Measurements from ENCODE around the gene C1QTNF2.

The C1QTNF2 gene, protein sequence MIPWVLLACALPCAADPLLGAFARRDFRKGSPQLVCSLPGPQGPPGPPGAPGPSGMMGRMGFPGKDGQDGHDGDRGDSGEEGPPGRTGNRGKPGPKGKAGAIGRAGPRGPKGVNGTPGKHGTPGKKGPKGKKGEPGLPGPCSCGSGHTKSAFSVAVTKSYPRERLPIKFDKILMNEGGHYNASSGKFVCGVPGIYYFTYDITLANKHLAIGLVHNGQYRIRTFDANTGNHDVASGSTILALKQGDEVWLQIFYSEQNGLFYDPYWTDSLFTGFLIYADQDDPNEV

DNA sequence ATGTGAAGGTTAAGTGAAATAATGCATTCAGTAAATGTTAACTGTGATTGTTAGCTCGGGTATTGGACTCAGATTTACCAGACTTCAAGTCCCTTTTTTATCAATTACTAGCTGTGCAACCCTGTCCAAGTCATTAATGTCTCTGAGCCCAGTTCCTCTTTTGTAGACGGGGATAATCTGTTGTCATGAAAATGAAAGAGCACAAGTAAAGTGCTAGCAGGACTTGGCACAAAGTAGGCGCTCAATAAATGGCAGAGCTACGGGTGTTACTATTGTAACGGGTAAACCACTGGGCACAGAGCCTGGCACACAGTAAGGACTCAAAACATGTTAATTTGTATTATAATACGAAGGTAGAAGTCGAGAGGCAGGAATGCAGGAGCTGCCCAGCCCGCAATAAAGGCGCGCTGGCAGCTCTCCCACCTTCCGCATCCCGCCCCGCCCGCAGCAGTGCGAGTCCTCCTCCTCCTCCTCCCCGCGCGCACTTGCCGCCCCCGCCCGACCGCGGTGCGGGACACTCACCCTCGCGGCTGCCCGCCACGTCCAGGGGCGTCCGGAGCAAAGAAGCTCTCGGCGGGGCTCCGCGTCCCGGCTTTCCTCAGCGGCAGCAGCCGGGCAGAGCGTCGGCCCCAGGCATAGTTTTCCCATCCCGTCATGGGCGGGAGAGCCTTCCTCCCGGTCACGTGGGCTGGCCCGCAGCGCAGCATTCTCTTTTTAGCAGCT, at the start of gene C1QTNF2:
C1QTNF2 (minus strand) TSS at position 637 of the 723 bp plus-strand sequence. CDS start 15,615 bp downstream, outside the sequence.
- DNase-seq: peak; percentile 5

DNA sequence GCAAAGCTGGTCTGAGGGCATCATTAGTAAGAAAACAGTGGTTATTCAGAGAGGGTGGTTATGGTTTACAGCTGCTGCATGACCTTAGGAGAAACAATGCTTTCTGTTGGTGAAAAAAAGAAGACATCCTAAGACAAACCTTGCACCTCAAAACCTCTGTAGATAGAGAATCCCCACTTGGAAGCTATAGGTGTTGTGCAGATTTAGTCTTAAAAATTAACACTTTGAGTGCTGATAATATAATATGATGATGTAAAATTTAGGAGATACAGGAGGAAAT, 49.8 kb upstream of the C1QTNF2 start:
- DNase-seq: no peak

DNA sequence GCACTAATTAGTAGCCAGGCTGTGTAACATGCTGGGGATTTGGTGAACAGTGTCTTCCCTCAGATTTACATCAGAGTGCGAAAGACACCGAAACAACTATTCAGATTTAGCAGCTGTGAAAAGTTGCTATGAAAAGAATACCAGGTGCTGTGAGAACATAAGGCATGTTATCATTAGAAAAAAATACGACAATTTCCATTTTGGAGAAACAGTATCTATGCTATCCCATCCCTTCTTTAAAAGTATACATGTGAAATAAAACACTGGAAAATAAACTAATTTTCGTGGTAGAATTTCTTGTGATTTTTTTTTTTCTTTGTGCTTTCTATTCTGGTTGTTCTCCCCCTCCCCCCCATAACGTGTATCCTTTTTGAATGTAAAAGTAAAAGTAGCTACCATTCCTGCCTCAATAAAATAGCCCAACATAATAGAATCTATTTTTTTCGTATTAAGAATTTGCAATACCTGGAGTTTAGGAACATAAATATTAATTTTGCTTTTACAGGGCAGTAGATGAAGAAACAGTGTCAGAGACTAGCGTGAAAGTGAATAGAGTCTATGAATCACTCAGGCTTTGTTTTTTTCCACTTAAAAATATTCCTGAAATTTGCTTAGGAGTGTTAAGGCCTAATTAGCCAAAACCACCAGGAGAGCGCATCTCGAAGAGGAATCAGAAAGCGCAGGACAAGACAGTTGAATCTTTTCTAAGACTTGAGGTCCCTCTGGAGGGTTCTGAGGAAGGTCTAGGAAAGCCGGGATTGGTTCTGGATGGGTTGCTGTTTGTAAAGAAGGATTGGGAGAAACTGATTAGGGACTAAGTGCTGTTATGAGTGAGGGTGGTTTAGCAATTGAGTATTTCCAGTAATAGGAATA, 49.3 kb upstream of the C1QTNF2 start:
- no peak for DNase-seq

DNA sequence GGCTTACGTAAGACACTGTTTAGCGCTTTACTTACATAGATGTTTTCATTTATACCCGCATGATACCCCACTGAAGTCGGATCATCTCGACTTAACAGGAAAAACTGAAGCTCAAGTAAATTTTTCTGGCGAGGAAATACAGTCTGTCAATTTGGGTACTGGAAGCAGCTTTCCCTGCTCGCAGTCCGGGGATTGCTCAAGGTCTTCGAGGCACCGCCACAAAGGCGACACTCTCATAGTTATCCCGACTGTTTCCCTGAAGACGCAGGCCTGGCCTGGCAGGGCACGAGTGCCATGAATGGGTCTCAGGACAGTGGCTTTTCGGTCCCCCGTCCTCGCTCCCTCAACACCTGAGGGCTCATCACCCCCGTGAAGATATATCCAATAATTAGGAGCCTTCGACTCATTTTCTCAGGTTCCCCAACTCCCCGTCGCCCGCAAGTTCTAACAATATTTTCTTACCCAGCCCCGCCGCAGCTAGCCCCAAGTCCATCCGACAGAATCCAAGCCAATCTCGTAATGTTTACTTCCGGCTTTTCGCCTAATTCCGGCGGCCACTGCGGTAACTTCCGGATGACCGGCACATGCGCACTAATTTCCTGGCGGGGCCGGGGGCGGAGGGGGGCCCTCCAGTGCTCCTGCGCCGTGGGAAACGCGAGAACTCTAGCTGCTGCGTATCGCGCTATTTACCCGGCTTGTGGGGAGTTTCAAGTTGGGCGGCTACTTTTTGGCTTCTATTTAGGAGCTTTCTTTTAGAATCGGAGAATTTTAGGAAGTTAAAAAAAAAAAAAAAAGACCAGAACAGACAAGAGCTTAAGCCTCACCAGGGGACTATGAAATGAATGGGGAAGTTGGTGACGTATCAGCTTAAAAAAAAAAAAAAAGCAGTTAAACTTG, 48.4 kb upstream of the C1QTNF2 start, which contains the start of gene SLU7:
SLU7 (minus strand) TSS at position 521 of the 897 bp plus-strand sequence. CDS start 3,787 bp downstream, outside the sequence.
- DNase-seq: peak; percentile 93

DNA sequence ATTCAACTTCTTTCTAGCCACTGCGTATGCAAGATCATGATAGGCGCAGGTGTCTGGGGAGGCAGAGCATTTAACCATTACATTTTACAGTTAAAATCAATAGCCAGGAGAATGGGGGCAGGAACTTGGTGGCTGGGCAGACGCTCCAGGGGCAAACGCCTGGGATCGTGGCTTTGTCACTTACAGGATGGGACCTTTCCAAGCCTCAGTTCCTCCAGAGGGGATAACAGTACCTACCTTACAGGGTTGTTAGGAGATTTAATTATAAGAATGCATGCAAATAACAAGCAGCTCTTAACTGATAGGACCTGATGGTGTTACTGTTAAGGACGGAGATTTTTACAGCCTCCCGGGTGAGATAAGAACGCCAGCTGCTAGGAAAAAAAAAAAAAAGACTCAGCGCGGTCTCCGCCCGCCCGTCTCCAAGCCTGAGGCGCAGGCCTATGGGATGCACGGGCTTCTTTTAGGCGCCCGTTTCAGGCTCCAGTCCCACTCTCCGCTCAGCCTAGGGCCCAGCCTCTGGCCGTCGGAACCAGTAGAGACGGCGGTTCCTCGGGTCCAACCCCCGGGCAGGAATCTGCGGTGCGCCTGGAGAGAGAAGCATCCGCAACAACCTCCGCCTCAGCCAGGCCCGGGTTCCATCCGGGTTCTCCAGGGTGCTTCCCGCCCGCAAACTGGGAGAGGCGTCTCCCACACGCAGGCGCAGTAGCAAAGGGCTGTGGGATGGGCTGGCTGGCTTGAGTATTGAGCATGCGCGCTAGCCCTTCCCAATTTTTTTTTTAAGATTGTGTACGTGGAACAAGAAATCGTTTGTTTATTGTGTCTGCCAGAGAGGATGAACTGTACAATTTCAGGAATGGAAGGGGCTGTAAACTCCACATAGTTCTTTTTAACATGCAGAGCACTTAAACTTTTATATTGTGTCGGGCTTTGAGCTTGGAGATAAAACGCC, 29.3 kb upstream of the C1QTNF2 start, which contains the start of gene FAM200C:
FAM200C (minus strand) TSS at position 653 of the 952 bp plus-strand sequence. CDS start 4,564 bp downstream, outside the sequence.
- peak; percentile 66 for DNase-seq

DNA sequence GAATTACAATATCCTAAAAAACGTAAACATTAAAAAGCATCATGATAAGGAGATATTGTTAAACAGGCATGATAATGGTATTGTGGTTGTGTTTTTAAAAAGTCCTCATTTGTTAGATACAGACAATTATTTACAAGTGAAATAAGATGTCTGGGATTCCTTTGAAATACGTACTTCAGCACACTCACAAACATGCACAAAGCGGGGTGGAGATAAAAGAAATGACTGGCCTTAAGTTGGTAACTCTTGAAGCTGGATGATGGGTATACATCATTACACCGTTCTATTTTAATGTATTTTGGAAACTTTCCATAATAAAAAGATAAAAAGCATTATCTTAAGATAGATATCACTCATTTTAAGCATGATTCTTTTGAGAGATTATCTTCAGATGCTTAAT, 28.4 kb upstream of the C1QTNF2 start:
- no peak for DNase-seq

DNA sequence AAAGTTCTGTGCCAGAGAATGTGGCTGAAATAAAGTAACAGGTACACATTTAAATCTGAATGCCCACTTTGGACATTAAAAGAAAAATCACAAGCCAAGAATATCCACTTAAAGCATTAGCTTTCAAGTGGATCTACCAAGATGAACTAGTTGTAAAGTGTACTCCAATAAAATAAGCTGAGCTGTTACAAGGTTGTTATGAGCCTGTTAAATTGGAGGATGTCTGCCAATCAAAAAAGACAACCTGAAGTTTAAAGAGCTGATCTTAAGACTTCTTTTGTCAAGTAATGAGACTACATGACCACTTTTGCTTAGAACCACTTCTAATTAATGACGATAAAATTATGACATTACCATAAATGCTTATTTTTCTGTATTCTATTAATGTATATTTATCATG, 27.1 kb upstream of the C1QTNF2 start:
- no peak for DNase-seq

DNA sequence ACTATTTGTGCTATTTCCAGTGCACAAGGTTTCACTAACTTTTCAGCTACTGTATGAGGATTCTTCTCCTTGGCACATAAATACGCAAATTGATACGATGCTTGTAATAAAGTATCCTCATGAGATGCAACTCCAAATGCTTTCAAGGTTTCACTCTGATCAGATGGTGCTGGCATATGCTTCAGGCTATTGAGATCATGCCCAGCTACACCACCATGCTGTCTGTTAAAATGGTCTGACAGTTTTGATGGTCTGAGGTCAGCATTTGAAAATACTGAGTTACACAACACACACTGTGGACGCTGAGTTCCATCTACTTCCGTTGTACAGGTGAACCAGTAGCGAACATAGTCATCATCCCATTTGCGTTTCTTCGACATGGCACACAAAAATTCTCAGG, 24.7 kb upstream of the C1QTNF2 start:
- no peak for DNase-seq

DNA sequence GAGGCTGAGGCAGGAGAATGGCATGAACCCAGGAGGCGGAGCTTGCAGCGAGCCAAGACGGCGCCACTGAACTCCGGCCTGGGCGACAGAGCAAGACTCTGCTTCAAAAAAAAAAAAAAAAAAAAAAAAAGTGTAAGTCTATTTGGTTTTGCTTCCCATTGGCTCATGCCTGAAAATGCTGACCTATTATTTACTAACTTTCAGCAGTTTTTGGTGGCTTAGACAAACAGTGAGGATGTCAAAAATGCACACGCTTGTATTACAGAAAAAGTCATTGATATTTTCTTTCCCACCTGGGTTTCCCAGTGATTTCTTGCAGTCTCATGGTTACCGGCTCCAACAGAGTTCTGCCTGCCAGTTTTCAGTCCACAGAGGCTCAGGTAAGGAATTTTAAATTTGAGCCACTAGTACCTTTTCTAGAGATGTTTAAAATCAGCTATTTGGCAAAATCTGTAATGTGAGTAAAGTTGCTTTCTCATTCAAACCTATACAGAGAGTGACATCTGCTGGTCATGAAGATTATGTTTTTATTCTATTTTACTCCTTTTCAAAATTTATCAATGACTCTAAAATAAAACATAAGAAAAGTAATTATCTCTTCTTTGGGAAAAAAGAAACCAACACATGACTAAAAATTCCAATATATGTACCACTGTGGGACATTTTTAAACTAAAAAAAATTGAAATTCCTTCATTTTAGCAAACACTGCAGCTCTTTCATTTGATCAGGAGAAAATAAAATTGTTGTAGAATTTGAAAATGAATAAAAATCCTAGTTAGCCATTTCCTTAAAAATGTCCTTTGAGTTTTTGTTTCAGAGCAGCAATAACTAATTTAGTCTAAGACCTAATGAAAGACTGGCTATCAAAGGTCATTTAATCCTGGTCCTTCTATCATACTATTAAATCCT, 20.6 kb upstream of the C1QTNF2 start:
- DNase-seq: no peak

DNA sequence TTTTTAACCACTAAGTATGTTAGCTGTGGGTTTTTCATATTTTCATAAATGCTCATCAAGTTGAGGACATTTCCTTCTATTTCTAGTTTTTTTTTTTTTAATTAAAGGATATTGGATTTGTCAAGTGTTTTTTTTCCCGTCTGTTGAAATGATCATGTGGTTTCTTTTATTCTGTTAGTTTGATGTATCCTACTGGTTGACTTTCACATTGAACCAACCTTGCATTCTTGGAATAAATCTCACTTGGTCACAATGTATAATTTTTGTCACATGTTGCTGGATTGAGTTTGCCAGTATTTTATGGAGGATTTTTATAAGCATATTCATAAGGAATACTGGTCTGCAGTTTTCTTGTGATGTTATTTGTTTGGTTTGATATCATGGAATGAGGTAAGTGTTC, 17.0 kb upstream of the C1QTNF2 start:
- no peak for DNase-seq

DNA sequence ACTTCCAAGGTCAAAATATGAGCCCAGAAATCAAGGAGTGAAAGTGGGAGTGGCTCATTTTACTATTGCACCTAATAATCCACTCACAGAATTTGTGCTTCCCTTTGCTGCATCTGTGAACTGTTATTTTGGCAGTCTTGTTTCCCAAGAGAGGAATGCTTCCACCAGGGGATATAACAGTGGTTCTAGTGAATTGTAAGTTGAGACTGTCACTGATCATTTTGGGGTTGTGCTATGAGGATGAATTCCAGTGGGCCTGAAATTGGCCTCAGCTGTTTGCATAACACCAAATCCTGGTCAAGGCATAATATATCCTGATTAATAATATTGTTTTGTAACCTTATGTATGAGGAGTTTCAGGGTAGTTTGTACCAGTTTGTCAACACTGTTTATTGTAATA, 15.1 kb upstream of the C1QTNF2 start:
- no peak for DNase-seq

DNA sequence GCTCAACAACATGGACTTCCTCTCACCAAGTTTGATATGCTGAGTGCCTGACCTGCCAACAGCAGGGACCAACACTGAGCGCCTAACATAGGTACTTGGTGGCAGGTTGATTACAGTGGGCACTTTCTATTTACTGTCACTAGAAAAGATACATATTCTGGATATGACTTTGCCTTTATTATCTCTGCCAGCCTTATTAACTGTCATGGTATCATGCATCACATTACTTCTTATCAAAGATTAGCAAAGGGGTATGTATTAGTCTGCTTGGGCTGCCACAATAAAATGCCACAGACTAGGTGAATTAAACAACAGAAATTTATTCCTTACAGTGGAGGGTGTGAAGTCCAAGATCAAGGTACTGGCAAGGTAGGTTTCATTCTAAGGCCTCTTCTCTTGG, 14.3 kb upstream of the C1QTNF2 start:
- no peak for DNase-seq

DNA sequence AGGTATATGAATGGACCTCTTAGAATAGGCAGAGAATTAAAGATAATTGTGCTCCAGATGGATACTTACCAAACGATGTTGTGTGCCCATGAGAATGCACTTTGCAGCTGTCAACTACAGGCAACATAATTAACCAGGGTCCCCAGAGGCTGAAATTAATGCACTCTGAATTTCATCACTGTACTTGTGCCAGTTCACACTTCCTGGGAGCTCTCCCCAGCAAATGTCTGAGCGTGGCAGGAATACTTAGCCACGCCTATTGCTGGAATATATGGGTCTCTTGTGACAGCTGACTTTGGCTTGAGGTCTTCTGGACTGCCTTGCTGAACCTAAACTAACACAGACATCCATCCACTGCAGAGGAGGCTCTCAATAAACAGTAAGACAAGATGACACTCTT, 11.9 kb upstream of the C1QTNF2 start:
- no peak for DNase-seq

DNA sequence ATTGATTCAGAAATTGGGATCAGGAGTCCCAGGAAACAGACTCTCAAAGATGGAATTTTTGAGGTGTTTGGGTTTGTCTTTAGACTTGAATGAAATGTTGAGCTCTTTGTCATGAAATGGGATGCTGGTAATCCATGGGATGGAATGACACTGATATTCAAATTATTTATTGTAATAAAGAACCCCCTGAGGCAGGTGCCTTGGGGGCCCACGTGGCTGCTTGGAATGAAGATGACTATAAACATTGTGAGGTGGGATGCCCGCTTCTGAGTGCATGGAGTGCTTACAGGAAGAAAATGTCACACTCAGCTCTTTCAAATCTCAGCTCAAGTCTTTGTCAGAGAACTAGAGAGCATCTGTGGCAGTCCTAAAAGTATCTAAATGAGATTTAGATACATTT, 9.6 kb upstream of the C1QTNF2 start:
- no peak for DNase-seq

DNA sequence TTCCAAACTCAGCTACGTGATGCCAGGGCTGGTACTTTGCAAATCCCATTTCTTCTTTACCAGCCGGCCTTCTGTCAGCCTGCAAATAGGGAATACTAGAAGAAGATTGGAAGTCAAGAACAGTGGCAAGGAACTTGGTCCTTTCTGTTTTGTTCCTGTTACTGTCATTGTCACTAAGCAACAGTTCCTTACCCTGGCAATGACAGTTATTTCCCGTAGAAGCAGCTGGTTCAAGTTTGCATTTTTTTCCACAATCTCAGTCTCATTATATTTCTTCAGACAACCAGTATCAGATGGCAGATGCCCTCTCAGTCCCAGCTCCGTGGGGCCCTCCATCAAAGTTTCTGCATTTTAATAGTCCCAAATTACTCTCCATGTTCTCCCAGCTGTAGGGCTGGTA, 9.1 kb upstream of the C1QTNF2 start:
- DNase-seq: no peak

DNA sequence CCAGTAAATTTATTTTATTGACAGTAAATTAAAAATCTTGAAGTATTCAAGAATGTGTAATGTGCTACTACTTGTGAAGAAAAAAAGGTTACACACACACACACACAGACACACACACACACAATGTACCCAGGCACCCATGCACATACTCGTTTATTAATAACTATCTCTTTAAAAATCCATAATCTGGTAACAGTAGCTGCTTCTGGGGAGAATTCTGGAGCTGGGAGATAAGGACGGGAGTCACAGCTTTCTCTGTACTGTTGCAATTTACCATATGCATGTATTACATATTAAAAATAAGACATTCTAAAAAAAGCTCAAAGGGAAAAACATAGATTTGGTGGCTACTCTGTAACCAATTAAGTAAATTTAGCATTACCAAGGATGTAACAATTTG, 7.9 kb upstream of the C1QTNF2 start:
- no peak for DNase-seq

DNA sequence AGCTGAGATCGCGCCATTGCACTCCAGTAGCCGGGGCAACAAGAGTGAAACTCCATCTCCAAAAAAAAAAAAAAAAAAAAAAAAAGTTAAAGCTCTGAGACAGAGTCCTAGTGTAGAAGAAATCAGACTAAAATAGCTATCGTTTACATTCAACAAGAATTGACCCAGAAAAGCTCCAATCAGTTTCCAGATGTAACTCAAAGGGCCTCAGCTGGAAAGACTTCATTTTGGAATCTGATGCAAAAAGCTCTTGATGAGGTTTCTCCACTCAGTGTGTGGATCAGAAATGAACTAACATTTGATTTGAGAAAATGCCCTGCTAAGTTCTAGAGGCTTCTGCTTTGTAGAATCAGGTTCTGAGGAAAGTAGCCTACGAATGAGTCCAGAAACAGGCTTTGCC, 7.2 kb upstream of the C1QTNF2 start:
- DNase-seq: no peak

DNA sequence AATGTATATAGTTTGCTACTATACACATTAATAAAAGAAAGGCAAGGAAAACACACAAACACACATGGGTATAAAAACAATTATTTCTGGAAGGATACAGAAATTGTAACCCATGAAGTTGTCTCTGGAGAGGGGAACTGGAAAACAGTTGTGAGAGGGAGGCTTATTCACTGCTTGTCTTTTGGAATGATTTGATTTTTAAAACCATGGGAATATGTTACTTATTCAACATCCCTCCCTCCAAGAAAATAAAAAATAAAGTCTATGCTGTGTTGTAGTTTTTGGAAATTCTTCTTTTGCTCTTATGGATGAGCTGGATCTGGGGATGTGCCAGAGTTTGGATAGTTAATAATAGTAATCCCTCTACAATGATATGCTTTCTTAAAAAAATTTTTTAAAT, 6.0 kb upstream of the C1QTNF2 start:
- DNase-seq: no peak

DNA sequence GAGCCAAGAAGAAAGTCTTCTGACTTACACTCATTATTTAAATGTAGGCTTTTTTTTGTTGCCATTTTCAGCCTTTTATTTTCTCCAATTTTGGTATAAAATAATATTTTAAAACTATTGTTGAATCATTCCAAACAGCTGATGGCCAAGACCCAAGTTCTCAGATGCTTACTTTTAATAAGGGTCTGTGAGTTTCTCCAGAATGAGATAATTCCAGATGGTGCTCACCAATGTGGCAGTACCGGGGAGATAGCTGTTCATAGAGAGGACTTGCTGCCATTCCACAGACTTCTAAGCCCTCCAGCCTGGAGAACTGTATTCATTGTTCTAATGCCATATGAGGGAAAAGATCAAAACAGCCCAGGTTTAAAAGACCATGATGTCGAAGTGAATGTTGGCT, 5.3 kb upstream of the C1QTNF2 start:
- no peak for DNase-seq

DNA sequence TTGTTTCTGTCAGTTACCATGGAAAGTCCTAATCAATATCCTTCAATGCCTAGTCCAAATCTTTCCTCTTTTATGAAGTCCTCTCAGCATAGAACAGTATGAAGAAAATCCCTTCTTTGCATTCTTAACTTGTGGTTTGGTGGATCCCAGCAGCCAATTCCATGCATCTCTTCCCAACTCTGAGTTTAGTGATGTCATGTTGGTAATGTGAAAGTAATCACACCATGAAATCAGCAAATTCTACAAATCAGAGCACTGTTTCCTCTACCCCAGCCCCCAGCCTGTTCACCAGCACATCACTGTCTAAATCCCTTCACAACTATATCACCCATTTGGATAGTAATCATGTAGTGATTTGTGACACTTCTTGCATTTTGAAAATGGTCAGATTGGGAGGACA, 4.7 kb upstream of the C1QTNF2 start:
- no peak for DNase-seq

Data from stimulated activated CD4-positive, alpha-beta T cell treated with anti-CD3 and anti-CD28 coated beads, Interleukin-4, amount 100 ng/mL, for 1 hour (primary cell).